LoVo (cell line): Measurements from ENCODE around the gene SUPT4H1.

ENCODE experiments used
- DNase-seq: peaks from one replicate; pipeline ENCODE4 v3.0.0-alpha.2; 2016; ENCODE audit warnings: low spot score

The SUPT4H1 gene

DNA sequence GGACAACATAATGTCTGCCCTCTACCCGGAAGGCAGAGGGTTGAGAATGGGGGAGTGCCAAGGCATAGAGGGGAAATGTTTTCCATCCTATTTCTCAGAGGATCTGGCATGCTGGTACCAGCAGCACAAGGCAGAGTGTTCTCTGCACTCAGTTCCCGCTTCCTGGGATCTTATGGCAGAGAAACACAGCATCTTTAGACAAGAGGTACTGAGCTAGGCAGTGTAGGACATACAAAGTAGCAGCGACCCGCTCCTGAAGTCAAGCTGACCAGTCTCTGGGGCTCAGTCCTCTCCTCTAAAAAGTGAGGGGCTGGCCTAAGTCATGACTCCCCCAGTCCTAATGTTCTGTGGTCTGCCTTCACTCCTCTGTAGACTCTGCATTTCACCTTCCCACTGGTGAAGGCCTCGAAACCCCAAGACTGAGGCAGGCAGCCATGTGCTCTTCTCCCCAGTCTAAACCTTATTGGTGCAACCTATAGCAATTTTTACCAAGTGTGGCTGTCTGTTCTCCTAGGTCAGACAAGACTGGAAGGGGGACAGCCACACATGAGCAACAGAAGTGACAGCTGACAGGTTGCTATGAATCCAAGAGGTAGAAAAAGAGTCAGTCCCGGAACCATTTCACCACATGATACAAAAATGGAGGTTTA is 12.1 kb downstream of the SUPT4H1 start:
- DNase-seq: no peak

DNA sequence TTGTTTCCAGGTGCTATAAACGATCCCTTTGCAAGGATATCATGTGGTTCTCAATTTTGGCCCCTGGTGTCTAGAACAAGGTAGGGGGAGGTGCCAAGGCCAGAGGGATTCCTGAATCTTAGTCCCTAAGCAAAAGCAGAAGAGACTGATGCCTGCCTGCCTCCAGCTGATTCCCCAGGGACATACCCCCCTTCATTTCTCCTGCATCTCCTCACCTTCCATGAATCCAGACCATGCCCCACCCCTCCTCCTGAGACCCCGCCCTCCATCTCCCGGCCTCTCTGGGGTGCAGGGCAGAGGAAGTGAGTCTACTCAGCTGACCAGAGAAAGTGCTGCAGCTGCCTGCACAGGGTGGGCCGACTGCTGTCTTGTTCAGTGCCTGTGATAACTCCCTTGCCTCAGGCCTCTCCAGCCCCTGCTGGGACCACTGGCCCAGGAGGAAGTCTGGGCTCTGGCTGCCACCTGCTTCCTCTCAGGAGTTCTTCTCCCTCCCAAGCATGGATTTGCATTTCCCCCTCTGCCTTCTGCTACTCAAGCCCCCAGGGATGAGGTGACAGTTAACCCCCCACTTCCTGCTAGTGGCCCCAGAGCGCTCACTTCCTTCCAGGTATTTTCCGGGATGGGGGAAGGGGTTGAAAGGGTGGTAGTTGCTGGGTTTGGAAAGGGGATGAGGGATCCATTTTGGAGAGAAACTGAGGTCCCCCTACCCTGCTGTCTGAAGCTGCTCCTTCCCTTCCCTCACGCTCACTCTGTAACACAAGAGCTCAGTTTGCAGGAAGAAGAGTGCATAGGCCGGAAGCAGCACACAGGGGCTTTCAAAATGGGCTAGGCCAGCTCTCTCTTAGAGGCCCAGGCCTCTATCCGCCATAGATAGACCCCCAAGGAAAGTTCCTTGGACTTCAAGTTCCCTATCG is 12.9 kb downstream of the SUPT4H1 start:
- DNase-seq: no peak

GRCh38 chr17:58338454-58338840 is 13.6 kb downstream of the SUPT4H1 start:
- DNase-seq: no peak

GRCh38 chr17:58337600-58338453 is 14.2 kb downstream of the SUPT4H1 start:
- no peak for DNase-seq

DNA sequence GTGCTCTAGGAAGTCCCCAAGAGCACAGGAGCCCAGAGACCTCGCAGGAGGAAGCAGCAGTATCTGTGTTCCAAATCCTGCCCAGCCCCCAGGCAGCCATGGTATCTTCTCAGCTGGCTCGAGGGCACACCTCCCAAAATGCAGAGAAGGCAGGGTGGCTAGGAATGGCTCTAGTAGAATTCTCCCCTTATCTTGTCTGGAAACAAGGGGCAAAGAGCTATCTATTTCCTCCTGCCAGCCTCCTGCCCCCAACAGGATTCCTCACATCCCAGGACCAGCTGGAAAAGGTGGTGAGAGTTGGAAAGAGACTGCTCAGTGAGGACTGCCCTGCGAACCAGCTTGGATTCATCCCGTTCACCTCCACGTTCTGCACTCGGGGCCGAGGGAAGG is 14.8 kb downstream of the SUPT4H1 start:
- DNase-seq: no peak

GRCh38 chr17:58336456-58337209 is 15.4 kb downstream of the SUPT4H1 start:
- no peak for DNase-seq

DNA sequence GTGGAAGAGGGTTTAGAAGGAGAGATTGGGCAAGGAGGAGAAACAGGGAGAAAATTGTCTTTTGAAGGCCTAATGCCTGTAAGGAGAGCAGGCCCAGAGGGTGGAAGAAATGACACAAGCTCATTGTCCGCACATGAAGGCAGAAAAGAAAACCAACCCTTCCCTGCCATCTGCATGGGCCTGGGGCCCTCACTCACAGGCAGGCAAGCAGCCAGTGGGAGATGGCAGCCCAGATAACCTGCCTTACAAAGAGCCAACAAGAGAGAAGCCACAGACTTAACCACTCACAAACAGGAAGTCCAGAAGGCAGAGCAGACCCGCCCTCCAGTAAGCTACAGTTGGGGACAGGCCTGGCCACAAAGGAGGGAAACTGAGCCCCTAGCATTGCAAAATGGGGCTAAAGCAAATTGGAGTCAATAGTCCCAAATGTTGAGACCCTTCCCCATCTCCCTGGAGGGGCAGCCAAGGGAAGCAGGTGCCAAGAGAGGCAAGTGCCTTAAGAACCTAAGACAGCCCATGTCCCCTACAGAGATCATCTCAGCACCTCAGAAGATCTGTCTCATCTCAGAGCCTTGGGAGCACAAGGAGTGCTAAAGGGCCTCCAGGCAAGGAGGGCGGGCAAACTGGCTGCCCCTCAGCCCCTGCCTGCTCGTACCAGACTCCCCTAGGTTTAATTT is 16.1 kb downstream of the SUPT4H1 start:
- DNase-seq: peak; percentile 32

DNA sequence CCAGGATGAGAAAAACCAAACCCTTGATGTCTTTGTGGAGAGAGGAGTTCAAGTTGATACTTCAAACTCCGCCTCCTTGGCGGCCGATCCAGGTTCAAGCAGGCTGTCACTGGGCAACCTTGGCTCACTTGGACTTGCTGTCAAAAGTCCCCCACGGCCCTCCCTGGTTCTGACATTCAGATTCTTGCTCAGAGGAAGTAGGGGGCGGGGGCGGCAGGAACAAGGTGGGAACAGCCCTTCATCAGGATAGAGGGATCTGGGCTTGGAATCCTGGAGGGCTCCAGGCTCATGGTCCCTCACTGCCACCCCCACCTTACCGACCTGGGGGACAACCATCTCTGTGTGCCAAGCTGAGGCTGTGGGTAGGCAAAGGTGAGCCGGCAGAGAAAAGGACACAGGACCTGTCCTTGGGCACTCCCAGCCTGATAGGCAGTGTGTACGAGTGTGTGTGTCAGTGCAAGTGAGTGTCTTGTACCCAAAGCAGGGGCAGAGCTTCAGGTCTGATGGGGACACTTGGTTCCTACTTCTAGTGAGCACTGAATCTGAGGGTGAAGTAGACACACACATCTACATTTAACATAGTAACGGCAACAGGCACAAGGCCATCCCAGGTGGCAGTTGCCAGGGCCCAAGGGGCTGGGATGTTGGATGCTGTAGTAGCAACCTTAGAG is 16.8 kb downstream of the SUPT4H1 start:
- DNase-seq: no peak

DNA sequence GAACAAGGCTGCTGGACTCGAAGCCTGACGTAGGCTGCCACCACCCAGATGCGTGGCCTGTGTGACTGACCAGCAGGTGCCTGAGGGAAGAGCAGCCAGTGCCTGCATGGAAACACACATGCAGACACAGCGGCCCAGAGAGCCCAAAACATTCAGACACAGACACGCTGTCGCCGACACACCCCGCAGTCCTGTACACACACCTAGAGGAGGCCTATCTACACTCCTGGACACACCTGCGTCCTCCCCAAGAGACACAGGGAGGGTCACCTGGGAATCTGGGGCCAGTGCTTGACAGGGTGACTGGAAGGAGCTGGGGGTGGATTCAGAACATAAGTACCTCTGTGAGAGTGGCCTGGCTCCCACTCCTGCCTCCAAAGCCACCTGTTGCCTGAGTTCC is 17.3 kb downstream of the SUPT4H1 start:
- no peak for DNase-seq

DNA sequence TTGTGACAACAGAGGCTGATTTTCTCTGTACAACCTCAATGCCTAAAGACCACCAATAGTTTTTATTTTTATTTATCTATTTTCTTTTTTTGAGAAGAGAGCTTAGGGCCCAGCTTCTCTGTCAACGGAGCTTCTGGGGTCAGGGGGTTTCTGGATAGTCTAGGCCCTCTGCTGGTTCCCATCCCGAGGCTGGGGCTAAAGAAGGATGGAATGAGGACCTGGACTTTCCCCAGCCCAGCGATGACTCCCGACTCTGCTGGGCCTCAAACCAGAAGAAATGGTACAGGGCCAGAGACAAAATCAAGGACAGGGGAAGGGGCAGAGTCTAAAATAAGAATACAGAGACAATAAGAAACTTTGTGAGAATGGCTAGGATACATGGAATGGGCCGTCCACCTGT is 17.7 kb downstream of the SUPT4H1 start:
- no peak for DNase-seq

GRCh38 chr17:58333736-58334207 is 18.2 kb downstream of the SUPT4H1 start:
- no peak for DNase-seq

DNA sequence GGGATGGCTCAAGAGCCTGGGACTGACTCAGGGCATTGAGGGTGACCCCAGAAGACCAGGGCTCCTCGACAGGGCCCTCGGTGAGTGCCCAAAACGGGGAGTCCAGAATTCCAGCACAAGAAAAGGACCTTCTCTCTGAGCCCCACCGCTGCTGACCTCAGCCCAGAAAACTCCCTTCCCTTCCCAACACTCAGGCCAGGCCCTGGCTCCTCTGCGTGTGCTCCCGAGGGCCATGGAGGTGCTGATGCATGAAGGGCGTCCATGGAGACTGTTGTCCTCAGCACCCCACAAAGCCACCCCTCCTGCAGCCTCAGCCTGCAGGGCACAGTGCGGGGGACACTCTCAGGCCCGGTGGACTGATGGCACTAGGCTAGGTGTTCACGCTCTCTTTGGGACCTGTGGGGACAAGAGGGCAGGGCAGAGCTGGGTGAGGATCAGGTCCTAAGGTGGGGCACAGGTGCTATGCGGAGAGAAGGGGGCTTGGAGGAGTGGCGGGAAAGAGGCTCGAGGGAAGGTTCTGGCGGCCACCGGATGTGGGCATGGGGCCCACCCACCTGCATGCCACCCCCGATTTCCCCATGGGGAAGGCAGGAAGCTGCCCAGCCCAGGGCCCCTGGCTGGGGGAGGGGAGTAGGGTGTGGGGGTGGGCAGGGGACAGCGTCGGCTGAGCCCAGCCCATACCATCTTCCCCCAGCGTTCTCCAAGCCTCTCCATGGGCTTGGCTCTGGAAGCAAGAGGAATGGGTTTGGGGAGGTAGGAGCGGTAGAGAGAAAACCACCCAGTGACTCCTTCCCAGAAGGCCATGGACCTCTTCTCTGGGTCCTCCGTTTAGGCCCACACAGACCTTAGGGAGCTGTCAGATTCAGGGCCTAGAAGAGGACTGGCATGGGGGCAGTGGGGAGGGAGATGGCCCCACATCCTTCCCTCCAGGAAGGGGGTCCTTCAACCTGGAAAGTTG is 18.9 kb downstream of the SUPT4H1 start:
- DNase-seq: no peak

- DNase-seq: no peak
Observed at GRCh38 chr17:58331815-58332777, 19.9 kb downstream of the SUPT4H1 start.

- no peak for DNase-seq
Observed at GRCh38 chr17:58330997-58331814, 20.8 kb downstream of the SUPT4H1 start.

DNA sequence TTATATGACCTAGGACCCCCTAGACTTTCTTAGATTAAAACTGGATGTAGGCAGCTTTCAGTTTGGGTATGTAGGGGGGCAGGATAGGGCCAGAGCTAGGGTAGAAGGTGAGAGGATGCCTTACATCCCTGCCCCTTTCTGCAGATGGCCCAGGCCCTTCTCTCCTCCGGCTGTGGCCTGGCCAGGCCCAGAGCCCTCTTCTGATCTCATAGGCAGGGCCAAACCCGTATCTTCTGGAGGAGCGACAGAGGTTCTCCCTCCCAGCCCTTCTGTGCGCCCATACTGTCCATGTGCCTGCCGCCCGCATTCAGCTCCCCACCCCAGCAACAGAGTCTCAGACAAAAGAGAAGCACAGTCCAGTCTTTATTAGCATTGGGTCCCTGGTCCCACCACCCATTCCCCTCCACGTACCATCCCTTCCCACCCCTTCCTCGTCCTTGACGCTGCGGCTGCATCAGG is 21.4 kb downstream of the SUPT4H1 start:
- no peak for DNase-seq

DNA sequence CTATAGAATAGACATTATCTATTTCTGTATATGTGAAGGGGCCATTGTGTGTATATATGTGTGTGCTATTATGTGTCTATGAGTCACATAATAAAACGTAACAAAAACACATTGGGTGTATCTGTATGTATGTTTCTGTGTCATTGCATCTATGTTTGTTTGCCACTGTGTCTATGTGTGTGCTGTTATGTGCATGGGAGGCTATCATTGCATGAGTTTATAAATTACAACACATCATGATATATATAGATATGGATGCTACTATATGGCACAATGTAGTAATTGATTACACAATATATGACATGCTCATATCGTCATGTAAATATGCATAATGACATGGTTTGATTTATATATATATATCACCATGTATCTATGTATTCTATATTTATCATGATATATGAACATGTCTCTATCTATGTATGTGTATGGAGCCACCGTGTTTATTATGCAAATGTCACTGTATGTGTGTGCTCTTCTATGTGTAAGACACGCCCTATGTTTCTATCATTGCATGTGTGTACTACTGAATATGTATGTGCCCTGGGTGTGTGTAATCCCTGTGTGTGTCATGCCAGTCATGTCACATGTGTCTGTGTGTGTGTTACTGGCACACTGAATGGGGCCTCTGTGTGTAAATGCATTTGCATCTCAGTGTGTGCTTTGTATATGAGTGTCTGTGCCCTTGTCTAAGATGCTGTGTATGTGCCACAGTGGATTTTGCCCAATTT is 22.0 kb downstream of the SUPT4H1 start:
- no peak for DNase-seq
